ENCODE results near the gene C11orf97.
"Not testable (repeated sequence)": the region's sequence is repeated elsewhere in the genome, so short reads cannot be mapped to it uniquely, and the experiment has no call there.

C11orf97 gene

GRCh38 chr11:94557992-94558391, 45.7 kb downstream of the C11orf97 start:
- DNase-seq (ENCODE audit: low spot score) = no peak

- no peak for DNase-seq (ENCODE audit: low spot score)
Observed at GRCh38 chr11:94558468-94558867, 46.2 kb downstream of the C11orf97 start.

- DNase-seq (ENCODE audit: low spot score) = no peak
Observed at GRCh38 chr11:94558932-94559331, 46.7 kb downstream of the C11orf97 start.

GRCh38 chr11:94559361-94559760, 47.1 kb downstream of the C11orf97 start:
- DNase-seq (ENCODE audit: low spot score) = no peak

GRCh38 chr11:94560834-94561233, 48.6 kb downstream of the C11orf97 start:
- peak; percentile 48 for DNase-seq (ENCODE audit: low spot score)

- DNase-seq (ENCODE audit: low spot score) = peak; percentile 74
Observed at GRCh38 chr11:94563176-94563847, 51.1 kb downstream of the C11orf97 start.

GRCh38 chr11:94563848-94564467, 51.7 kb downstream of the C11orf97 start:
- DNase-seq (ENCODE audit: low spot score) = no peak

- DNase-seq (ENCODE audit: low spot score) = no peak
Observed at GRCh38 chr11:94567181-94567670, 55.0 kb downstream of the C11orf97 start, which contains the start of gene PIWIL4. Gene PIWIL4 (plus strand): TSS chr11:94567368. CDS start chr11:94567519, 151 bp downstream.

- no peak for DNase-seq (ENCODE audit: low spot score)
Observed at GRCh38 chr11:94568200-94568599, 55.9 kb downstream of the C11orf97 start.

- DNase-seq (ENCODE audit: low spot score) = no peak
Observed at GRCh38 chr11:94568717-94569116, 56.5 kb downstream of the C11orf97 start.

GRCh38 chr11:94572975-94573374, 60.7 kb downstream of the C11orf97 start:
- not testable (repeated sequence) for DNase-seq (ENCODE audit: low spot score)

- no peak for DNase-seq (ENCODE audit: low spot score)
Observed at GRCh38 chr11:94574193-94574961, 62.1 kb downstream of the C11orf97 start.

GRCh38 chr11:94576306-94576705, 64.0 kb downstream of the C11orf97 start:
- no peak for DNase-seq (ENCODE audit: low spot score)

GRCh38 chr11:94577841-94578240, 65.6 kb downstream of the C11orf97 start:
- DNase-seq (ENCODE audit: low spot score) = no peak
